ENCODE results near the gene GANC.

GRCh38 chr15:42289166-42289565 lies 16.2 kb downstream of the GANC start:
- no peak for TF ChIP-seq CTCF (conservative IDR thresholded peaks at IDR 0.05 in 1 of 2, IDR thresholded peaks at IDR 0.05 in 1 of 2; ENCODE audit: extremely low read depth in 1 of 2, insufficient read depth in 1 of 2, low read depth in 1 of 2, low read length in 2 of 2)
- TF ChIP-seq EZH2 (IDR thresholded peaks at IDR 0.05; ENCODE audit: borderline replicate concordance, low read length): no peak

All from mammary epithelial cell (primary cell).